ENCODE results near the gene HYDIN.
"Not testable (repeated sequence)": the region's sequence is repeated elsewhere in the genome, so short reads cannot be mapped to it uniquely, and the experiment has no call there.

DNA sequence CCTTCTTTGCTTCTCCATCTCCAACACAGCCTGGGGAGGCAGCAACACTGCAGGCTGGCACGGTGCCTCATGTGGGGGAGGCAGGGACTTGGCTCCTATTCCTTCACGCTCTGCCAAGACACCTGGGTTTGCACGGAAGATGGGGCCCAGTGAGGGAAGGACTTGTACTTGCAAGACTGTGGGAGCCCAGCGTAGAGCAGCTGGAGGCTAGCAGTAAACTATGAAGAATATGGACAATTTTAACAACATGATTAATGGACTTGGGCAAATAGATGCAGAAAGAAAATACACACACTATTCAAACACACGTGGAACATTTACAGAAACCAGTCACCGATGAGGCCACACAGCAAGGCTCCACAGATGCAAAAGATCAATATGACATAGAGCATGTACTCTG is 308.4 kb downstream of the HYDIN start:
- TF ChIP-seq POLR2AphosphoS5, POLR2A, EP300 (IDR thresholded peaks at IDR 0.05): not testable (repeated sequence)
- TF ChIP-seq, protein P1, sequence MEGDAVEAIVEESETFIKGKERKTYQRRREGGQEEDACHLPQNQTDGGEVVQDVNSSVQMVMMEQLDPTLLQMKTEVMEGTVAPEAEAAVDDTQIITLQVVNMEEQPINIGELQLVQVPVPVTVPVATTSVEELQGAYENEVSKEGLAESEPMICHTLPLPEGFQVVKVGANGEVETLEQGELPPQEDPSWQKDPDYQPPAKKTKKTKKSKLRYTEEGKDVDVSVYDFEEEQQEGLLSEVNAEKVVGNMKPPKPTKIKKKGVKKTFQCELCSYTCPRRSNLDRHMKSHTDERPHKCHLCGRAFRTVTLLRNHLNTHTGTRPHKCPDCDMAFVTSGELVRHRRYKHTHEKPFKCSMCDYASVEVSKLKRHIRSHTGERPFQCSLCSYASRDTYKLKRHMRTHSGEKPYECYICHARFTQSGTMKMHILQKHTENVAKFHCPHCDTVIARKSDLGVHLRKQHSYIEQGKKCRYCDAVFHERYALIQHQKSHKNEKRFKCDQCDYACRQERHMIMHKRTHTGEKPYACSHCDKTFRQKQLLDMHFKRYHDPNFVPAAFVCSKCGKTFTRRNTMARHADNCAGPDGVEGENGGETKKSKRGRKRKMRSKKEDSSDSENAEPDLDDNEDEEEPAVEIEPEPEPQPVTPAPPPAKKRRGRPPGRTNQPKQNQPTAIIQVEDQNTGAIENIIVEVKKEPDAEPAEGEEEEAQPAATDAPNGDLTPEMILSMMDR (IDR thresholded peaks at IDR 0.05) = not testable (repeated sequence)
